HepG2 (cell line): ENCODE data around the gene PIP4K2B. TPM values are rescaled to one million over a fixed set of nuclear protein-coding genes. Genes with fewer than 3 reads are reported as not detected.

Experiments
- ATAC-seq: fragments of 200-7000 bp; cut with Tn5 transposase; 3 replicates; pipeline ENCODE4 v1.9.1; 2020; ENCODE audit warnings: mild to moderate bottlenecking, moderate library complexity
- BruUV-seq: library from RNA; stranded (reverse); fragments of 400-500 nt; replicated peaks from 2 replicates; lab custom pipeline; 2021; lab: Mats Ljungman, UMichigan
- CTCF ChIA-PET: fragments of 300-600 bp; formaldehyde crosslinking; extraction: SDS; loops from one replicate; lab custom pipeline; 2021; ENCODE audit warnings: low total read pairs, inconsistent platforms, low intra/inter-chr PET ratio; lab: Yijun Ruan, JAX
- POLR2A ChIA-PET: fragments of 350-600 bp; sonication (Branson Sonifier 250); formaldehyde crosslinking; loops from one replicate; lab custom pipeline; 2020; ENCODE audit warnings: antibody characterized with exemption, inconsistent platforms; lab: Yijun Ruan, JAX
- DNase-seq: peaks from one replicate; pipeline ENCODE4 v3.0.0-alpha.2; 2015; ENCODE audit warnings: low spot score
- FAIRE-seq: peaks from 3 replicates; lab custom pipeline; 2011; peaks lifted over from hg19 to GRCh38; lab: Jason Lieb, UNC
- H2AFZ ChIP-seq: one replicate; pipeline ENCODE4 v1.6.1; 2011; ENCODE audit warnings: low read length, inconsistent platforms
- H3K27ac ChIP-seq: fragments of 300-600 bp; 3 replicates; pipeline ENCODE4 v1.8.0; 2011; ENCODE audit warnings: mixed run types, mild to moderate bottlenecking, mixed read lengths, low read length, inconsistent platforms; ENCODE audit not compliant: insufficient read depth; ENCODE audit errors: extremely low read length
- H3K27me3 ChIP-seq, 2 experiments: fragments of 200-600 bp in 1 of 2; 2 replicates in 1 of 2; 3 replicates in 1 of 2; pipeline versions ENCODE4 v1.6.0 to v1.8.0; 2011; ENCODE audit warnings: low read length in 2 of 2, mild to moderate bottlenecking in 2 of 2, moderate library complexity in 2 of 2, inconsistent platforms in 1 of 2; ENCODE audit not compliant: insufficient read depth in 2 of 2, control insufficient read depth in 1 of 2
- H3K36me3 ChIP-seq, 2 experiments: fragments of 200-600 bp in 1 of 2; replicated peaks in 1 of 2; 2 replicates in 1 of 2; 3 replicates in 1 of 2; pipeline versions ENCODE4 v1.5.1 to v1.8.0; 2011; ENCODE audit warnings: low read length in 2 of 2, inconsistent platforms in 1 of 2; ENCODE audit not compliant: insufficient read depth in 2 of 2, control insufficient read depth in 1 of 2
- H3K4me1 ChIP-seq: 2 replicates; pipeline ENCODE4 v1.5.1; 2012; ENCODE audit warnings: low read length, inconsistent platforms; ENCODE audit not compliant: insufficient read depth
- H3K4me2 ChIP-seq: 2 replicates; pipeline ENCODE4 v1.6.0; 2011; ENCODE audit warnings: low read depth, low read length, inconsistent platforms
- H3K4me3 ChIP-seq, 3 experiments: fragments of 200-600 bp in 1 of 3; sonication (generic), shearing (Covaris generic) in 1 of 3; replicated peaks in 1 of 3; 2 replicates each; pipeline ENCODE4 v1.5.1; 2011 to 2016; ENCODE audit warnings: low read length in 3 of 3, inconsistent platforms in 2 of 3, low read depth in 2 of 3, mild to moderate bottlenecking in 2 of 3, control low read depth in 1 of 3, mixed read lengths in 1 of 3; ENCODE audit not compliant: insufficient read depth in 1 of 3
- H3K79me2 ChIP-seq: one replicate; pipeline ENCODE4 v1.6.1; 2011; ENCODE audit warnings: low read length, inconsistent platforms; ENCODE audit not compliant: insufficient read depth
- H3K9ac ChIP-seq: 2 replicates; pipeline ENCODE4 v1.6.0; 2011; ENCODE audit warnings: mild to moderate bottlenecking, low read depth, low read length, inconsistent platforms; ENCODE audit not compliant: insufficient read depth
- H3K9me3 ChIP-seq: 2 replicates; pipeline ENCODE4 v1.5.1; 2012; ENCODE audit warnings: mild to moderate bottlenecking, low read length
- H4K20me1 ChIP-seq: 2 replicates; pipeline ENCODE4 v1.6.0; 2011; ENCODE audit warnings: inconsistent platforms, mild to moderate bottlenecking, low read length, moderate library complexity; ENCODE audit not compliant: insufficient read depth
- HDAC1 ChIP-seq: sonication (generic); formaldehyde crosslinking; IDR thresholded peaks from 2 replicates; pipeline ENCODE4 v1.5.1; 2020; ENCODE audit warnings: mild to moderate bottlenecking, missing genetic modification reagents
- HIVEP1 ChIP-seq: sonication (generic); formaldehyde crosslinking; IDR thresholded peaks from 2 replicates; pipeline ENCODE4 v1.4.0; 2020; ENCODE audit warnings: mild to moderate bottlenecking, missing genetic modification reagents
- IKZF4 ChIP-seq: sonication (generic); formaldehyde crosslinking; IDR thresholded peaks from 2 replicates; pipeline ENCODE4 v1.5.1; 2020; ENCODE audit warnings: borderline replicate concordance, mild to moderate bottlenecking, low read depth, missing genetic modification reagents; ENCODE audit errors: not compliant biosample characterization
- POLR2AphosphoS5 ChIP-seq: IDR thresholded peaks from 2 replicates; pipeline ENCODE4 v1.6.1; 2012; ENCODE audit warnings: low read depth, low read length
- XRCC5 ChIP-seq: fragments of 200-400 bp; formaldehyde crosslinking; optimal IDR thresholded peaks from 2 replicates; pipeline ENCODE3; 2017; ENCODE audit warnings: mild to moderate bottlenecking, low read length
- ZFYVE20 ChIP-seq: sonication (generic); formaldehyde crosslinking; IDR thresholded peaks from 2 replicates; pipeline ENCODE4 v1.8.0; 2023; ENCODE audit warnings: low read depth, mild to moderate bottlenecking, moderate library complexity, missing genetic modification reagents, borderline replicate concordance
- ZNF512 ChIP-seq: sonication (generic); formaldehyde crosslinking; IDR thresholded peaks from 2 replicates; pipeline ENCODE4 v1.4.0; 2020; ENCODE audit warnings: mild to moderate bottlenecking, missing genetic modification reagents
- ZNF513 ChIP-seq: sonication (generic); formaldehyde crosslinking; conservative IDR thresholded peaks from 2 replicates; pipeline ENCODE4 v1.5.0; 2020; ENCODE audit warnings: missing genetic modification reagents
- ZNF563 ChIP-seq: sonication (generic); formaldehyde crosslinking; IDR thresholded peaks from 2 replicates; pipeline ENCODE4 v1.8.0; 2022; ENCODE audit warnings: mild to moderate bottlenecking, moderate library complexity, missing genetic modification reagents
- ZNF567 ChIP-seq: sonication (generic); formaldehyde crosslinking; IDR thresholded peaks from 2 replicates; pipeline ENCODE4 v1.8.1; 2023; ENCODE audit warnings: mild to moderate bottlenecking, missing genetic modification reagents, borderline replicate concordance
- ZNF672 ChIP-seq: sonication (generic); formaldehyde crosslinking; IDR thresholded peaks from 2 replicates; pipeline ENCODE4 v1.8.1; 2022; ENCODE audit warnings: missing genetic modification reagents
- WGBS: methylation state at CpG from one replicate; pipeline ENCODE4 v1.1.6; 2017; ENCODE audit warnings: low lambda C conversion rate; 5-methylcytosine and 5-hydroxymethylcytosine counted together
- in situ Hi-C: cut with HindIII; loops from 2 replicates; pipeline ENCODE4 v1.10.0; 2017; ENCODE audit warnings: low pct_unique_long_range_greater_than_20kb; ENCODE audit not compliant: extremely low pct_ligation_motif_present
- intact Hi-C: fragments of 100-400 bp; cut with micrococcal nuclease; formaldehyde crosslinking; loops from one replicate; pipeline ENCODE4 v1.10.0; 2022; ENCODE audit not compliant: unreplicated experiment
- polyA plus RNA-seq, 8 experiments: library from polyadenylated mRNA; depleted of rRNA in 3 of 8; stranded (reverse) in 7 of 8; unstranded in 1 of 8; fragments of >200 nt; fragmentation: Illumina TruSeq in 4 of 8; extraction: Trizol in 4 of 8; gene quantifications; 2 replicates each; pipeline versions ENCODE4 v1.2.1 to v1.2.3, GENCODE V29; 2011 to 2016; ENCODE audit warnings: low read depth in 4 of 8, missing spikeins in 1 of 8, mixed read lengths in 1 of 8; ENCODE audit not compliant: insufficient read depth in 1 of 8
- total RNA-seq, 5 experiments: library from RNA; depleted of rRNA; stranded (reverse); fragments of >200 nt; fragmentation: Illumina TruSeq; extraction: Trizol; gene quantifications; 2 replicates each; pipeline ENCODE4 v1.2.3, GENCODE V29; 2016; ENCODE audit warnings: low read depth in 1 of 5
- TF ChIP-seq, protein P1 (sequence below): sonication (generic); formaldehyde crosslinking; IDR thresholded peaks from 2 replicates; pipeline ENCODE4 v1.5.0; 2020; ENCODE audit warnings: missing genetic modification reagents, mild to moderate bottlenecking, borderline replicate concordance
- TF ChIP-seq, protein P2 (sequence below): sonication (generic); formaldehyde crosslinking; IDR thresholded peaks from 2 replicates; pipeline ENCODE4 v1.4.0; 2020; ENCODE audit warnings: missing genetic modification reagents
- TF ChIP-seq, protein P3 (sequence below): sonication (generic); formaldehyde crosslinking; IDR thresholded peaks from 2 replicates; pipeline ENCODE4 v1.5.1; 2020; ENCODE audit warnings: mild to moderate bottlenecking, missing genetic modification reagents, borderline replicate concordance
- TF ChIP-seq, protein P4 (sequence below): sonication (generic); formaldehyde crosslinking; IDR thresholded peaks from 2 replicates; pipeline ENCODE4 v1.8.0; 2022; ENCODE audit warnings: missing genetic modification reagents, low read depth, mild to moderate bottlenecking, borderline replicate concordance

Gene PIP4K2B
- total and polyA plus RNA-seq, 2 of the 13 experiments (the other 11 are each of a cell fraction or from before 2014, with no cell fraction given) = 20.4 to 54.0 TPM

GRCh38 chr17:38800237-38800760 lies 943 bp upstream of the PIP4K2B start:
- H3K4me2 ChIP-seq = peak overlapping the region; percentile 81
- no peak overlapping the region for H2AFZ ChIP-seq
- ChIA-PET POLR2A (interaction anchor here (0.7 to 2.3 kb wide), 7 partner anchors 23 to 114 kb away, joined by 3 to 11 read pairs (median 4); partner anchors contain the start of genes CWC25 and PSMB3), CTCF (no interaction called here)
- in situ Hi-C loops (no loop called here), intact Hi-C loops (loop anchor here (1.0 to 2.0 kb wide), 2 partner anchors 47 to 69 kb away; partner anchors contain the start of gene PSMB3)
- H3K9ac ChIP-seq = peak overlapping the region; percentile 99
- H3K36me3 ChIP-seq = peaks cover 11 to 36% of the 10 kb centered on the region in 2 experiments
- TSS peak; percentile 96 for BruUV-seq
- peaks cover 38% of the 10 kb centered on the region for H3K79me2 ChIP-seq
- FAIRE-seq = no peak
- H4K20me1 ChIP-seq = peaks cover 22% of the 10 kb centered on the region; the same call in 1 of the 2 replicates
- peaks cover 38% of the 10 kb centered on the region for H3K4me1 ChIP-seq
- no peak for ATAC-seq
- H3K4me3 ChIP-seq = peak overlapping the region; percentile 76 to 98 (median 90)
- H3K9me3 ChIP-seq = no peaks in the 10 kb centered on the region
- WGBS = 28% methylated on average over 14 of the region's 14 CpGs
- DNase-seq = no peak
- peak overlapping the region; percentile 99 for H3K27ac ChIP-seq
- no peaks in the 10 kb centered on the region for H3K27me3 ChIP-seq
- TF ChIP-seq HDAC1 = peak; percentile 24; the same call in 1 of the 2 replicates
- no peak for TF ChIP-seq ZNF512
- TF ChIP-seq HIVEP1 = no peak
- TF ChIP-seq ZNF672 = no peak
- no peak for TF ChIP-seq IKZF4
- no peak for TF ChIP-seq ZNF567
- TF ChIP-seq ZFYVE20 (CRISPR knock-in tag) = no peak
- TF ChIP-seq ZNF563 (CRISPR knock-in tag) = no peak
- TF ChIP-seq ZNF513 (CRISPR knock-in tag) = no peak; the same call in 1 of the 2 replicates
- TF ChIP-seq, protein P1, sequence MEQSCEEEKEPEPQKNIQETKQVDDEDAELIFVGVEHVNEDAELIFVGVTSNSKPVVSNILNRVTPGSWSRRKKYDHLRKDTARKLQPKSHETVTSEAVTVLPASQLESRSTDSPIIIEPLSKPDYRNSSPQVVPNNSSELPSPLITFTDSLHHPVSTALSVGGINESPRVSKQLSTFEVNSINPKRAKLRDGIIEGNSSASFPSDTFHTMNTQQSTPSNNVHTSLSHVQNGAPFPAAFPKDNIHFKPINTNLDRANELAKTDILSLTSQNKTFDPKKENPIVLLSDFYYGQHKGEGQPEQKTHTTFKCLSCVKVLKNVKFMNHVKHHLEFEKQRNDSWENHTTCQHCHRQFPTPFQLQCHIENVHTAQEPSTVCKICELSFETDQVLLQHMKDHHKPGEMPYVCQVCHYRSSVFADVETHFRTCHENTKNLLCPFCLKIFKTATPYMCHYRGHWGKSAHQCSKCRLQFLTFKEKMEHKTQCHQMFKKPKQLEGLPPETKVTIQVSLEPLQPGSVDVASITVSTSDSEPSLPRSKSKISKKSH (CRISPR knock-in tag) = no peak
- TF ChIP-seq XRCC5 = no peak
- TF ChIP-seq, protein P2, sequence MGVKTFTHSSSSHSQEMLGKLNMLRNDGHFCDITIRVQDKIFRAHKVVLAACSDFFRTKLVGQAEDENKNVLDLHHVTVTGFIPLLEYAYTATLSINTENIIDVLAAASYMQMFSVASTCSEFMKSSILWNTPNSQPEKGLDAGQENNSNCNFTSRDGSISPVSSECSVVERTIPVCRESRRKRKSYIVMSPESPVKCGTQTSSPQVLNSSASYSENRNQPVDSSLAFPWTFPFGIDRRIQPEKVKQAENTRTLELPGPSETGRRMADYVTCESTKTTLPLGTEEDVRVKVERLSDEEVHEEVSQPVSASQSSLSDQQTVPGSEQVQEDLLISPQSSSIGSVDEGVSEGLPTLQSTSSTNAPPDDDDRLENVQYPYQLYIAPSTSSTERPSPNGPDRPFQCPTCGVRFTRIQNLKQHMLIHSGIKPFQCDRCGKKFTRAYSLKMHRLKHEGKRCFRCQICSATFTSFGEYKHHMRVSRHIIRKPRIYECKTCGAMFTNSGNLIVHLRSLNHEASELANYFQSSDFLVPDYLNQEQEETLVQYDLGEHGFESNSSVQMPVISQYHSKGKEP (CRISPR knock-in tag) = no peak
- TF ChIP-seq, protein P3, sequence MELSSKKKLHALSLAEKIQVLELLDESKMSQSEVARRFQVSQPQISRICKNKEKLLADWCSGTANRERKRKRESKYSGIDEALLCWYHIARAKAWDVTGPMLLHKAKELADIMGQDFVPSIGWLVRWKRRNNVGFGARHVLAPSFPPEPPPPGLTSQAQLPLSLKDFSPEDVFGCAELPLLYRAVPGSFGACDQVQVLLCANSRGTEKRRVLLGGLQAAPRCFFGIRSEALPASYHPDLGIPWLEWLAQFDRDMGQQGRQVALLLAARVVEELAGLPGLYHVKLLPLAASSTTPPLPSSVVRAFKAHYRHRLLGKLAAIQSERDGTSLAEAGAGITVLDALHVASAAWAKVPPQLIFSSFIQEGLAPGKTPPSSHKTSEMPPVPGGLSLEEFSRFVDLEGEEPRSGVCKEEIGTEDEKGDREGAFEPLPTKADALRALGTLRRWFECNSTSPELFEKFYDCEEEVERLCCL (CRISPR knock-in tag) = no peak
- TF ChIP-seq, protein P4, sequence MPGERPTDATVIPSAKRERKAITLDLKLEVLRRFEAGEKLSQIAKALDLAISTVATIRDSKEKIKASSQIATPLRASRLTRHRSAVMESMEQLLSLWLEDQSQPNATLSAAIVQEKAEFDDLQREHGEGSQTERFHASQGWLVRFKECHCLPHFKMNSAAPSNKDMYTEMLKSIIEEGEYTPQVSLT (CRISPR knock-in tag) = no peak
- TF ChIP-seq POLR2AphosphoS5 = peak; percentile 80
